Measurements from ENCODE around the gene C19orf81.

DNA sequence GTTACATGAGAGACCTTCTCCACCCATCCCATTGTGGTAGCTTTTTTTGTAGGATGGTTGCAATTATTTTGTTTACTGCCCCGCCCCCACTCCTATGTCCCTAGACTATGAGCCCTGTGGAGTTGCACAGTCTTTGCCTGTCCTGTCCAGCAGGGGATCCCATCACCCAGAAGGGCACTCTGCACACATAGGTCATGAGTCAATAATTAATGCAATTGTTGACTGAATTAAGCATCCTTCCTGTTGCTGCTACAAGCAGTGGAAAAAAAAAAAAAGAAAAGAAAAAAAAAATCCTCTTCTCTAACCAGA is 14.2 kb downstream of the C19orf81 start:
- TF ChIP-seq, protein P1, sequence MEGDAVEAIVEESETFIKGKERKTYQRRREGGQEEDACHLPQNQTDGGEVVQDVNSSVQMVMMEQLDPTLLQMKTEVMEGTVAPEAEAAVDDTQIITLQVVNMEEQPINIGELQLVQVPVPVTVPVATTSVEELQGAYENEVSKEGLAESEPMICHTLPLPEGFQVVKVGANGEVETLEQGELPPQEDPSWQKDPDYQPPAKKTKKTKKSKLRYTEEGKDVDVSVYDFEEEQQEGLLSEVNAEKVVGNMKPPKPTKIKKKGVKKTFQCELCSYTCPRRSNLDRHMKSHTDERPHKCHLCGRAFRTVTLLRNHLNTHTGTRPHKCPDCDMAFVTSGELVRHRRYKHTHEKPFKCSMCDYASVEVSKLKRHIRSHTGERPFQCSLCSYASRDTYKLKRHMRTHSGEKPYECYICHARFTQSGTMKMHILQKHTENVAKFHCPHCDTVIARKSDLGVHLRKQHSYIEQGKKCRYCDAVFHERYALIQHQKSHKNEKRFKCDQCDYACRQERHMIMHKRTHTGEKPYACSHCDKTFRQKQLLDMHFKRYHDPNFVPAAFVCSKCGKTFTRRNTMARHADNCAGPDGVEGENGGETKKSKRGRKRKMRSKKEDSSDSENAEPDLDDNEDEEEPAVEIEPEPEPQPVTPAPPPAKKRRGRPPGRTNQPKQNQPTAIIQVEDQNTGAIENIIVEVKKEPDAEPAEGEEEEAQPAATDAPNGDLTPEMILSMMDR (IDR thresholded peaks at IDR 0.05), result no peak
- no peak for TF ChIP-seq POLR2A (IDR thresholded peaks at IDR 0.05)
